GM12873 (cell line): ENCODE data around the gene AGO1.

Source experiments
- TF ChIP-seq, protein P1 (sequence below): IDR thresholded peaks from 2 replicates; pipeline ENCODE4 v1.5.1; 2012; ENCODE audit warnings: low read depth, mild to moderate bottlenecking, moderate library complexity, low read length, control low read depth; ENCODE audit not compliant: insufficient read depth; ENCODE audit errors: missing control alignments

AGO1 gene

DNA sequence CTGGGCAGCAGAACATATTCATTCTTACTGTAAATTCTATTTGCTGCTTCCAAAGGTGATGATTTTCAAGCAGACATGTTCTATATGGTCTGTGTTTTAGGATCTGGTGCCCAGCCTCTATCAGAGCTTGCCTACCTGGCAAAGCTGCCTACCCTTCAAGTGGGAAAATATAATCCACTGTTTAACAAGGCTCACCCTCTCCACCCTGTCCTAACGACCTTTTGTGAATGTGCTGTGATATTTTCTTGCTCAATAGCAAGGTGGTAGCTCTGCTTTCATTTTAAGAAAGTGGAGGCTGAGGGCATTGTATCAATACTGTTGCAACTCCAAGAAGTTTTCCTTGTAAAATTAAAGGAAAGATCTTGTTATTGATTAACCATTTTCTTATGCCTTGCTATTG, 26.0 kb upstream of the AGO1 start:
- TF ChIP-seq, protein P1, sequence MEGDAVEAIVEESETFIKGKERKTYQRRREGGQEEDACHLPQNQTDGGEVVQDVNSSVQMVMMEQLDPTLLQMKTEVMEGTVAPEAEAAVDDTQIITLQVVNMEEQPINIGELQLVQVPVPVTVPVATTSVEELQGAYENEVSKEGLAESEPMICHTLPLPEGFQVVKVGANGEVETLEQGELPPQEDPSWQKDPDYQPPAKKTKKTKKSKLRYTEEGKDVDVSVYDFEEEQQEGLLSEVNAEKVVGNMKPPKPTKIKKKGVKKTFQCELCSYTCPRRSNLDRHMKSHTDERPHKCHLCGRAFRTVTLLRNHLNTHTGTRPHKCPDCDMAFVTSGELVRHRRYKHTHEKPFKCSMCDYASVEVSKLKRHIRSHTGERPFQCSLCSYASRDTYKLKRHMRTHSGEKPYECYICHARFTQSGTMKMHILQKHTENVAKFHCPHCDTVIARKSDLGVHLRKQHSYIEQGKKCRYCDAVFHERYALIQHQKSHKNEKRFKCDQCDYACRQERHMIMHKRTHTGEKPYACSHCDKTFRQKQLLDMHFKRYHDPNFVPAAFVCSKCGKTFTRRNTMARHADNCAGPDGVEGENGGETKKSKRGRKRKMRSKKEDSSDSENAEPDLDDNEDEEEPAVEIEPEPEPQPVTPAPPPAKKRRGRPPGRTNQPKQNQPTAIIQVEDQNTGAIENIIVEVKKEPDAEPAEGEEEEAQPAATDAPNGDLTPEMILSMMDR, result no peak

DNA sequence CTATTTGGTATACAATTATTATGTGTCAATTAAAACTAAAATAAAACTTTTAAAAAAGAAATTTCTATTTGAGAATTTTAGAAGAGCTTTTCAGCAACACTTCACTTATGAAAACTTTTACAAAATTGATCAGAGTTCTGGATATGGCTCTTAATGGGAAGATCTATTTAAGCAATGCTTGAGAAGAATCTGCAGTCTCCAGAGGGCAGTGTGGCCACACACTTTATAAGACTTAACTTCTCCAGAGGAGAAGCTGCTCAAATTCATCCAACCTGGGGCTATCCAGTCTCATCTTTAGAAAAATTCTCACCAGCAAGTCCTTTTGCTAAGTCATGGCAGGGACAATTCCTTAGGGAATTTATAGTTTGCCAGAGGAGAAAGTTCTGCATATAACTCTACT, 25.2 kb upstream of the AGO1 start:
- TF ChIP-seq, protein P1, result peak; percentile 32

DNA sequence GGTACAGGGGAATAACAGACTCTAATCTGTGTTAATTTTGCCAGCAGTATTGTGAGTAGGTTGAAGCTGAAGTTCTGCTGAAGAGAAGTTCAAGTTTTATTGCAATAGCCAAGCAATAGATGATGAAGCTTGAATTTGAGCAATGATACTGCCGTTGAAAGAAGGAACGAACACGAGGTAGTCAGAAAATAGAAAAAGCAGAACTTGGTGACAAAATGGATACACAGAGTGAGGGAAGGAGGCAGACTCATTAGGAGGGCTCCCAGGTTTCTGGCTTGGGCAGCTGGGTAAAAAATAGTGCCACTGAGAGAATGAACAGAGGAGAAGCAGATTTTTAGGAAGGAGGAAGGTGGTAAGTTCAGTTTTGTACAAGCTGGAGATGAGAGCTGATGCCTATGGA, 22.3 kb upstream of the AGO1 start:
- TF ChIP-seq, protein P1, result no peak

DNA sequence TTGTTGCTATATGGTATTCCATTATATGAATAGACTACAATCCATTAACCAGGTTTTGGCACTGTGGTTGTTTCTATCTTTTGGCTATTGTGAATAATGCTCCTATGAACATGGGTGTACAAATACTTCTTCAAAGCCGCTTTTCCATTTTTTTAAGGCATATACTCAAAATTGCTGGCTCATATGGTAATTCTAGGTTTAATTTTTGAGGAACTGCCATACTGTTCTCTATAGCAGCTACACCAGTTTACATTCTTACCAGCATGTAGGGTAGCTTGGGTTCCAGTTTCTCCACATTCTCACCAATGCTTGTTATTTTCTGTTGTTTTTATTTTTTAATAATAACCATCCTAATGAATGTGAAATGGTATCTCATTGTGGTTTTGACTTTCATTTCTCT, 19.9 kb upstream of the AGO1 start:
- TF ChIP-seq, protein P1, result no peak

DNA sequence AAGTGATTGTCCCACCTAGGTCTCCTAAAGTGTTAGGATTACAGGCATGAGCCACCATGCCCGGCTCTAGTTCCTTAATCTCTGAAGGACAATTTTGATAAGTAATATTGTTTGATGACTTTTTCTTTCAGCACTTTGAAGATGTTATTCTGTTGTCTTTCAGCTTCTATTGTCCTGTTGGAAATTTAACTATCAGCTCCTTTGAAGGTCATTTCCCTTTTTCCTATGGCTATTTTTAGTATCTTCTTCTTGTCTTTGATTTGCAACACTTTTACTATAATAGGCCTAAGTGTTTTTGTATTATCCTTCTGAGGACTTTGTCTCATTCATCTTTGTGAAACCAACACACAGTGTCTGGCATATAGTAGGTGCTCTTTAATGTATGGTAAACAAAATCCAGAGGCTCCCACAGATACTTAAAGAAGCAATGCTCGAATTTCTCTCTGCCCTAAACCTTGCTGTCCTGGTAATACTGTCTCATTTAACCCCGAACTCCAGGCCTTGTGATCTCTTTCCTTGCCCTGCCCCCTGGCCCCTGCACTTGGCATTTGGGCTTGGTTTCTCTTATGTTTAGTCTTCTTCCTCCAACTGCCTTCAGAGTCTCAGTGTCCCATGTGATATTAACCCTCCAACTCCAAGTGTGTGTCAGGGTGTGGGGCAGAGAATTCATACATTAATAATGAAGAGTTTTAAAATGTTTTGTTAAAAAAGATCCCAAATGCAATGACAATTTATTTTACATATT, 19.0 kb upstream of the AGO1 start:
- TF ChIP-seq, protein P1, result no peak

DNA sequence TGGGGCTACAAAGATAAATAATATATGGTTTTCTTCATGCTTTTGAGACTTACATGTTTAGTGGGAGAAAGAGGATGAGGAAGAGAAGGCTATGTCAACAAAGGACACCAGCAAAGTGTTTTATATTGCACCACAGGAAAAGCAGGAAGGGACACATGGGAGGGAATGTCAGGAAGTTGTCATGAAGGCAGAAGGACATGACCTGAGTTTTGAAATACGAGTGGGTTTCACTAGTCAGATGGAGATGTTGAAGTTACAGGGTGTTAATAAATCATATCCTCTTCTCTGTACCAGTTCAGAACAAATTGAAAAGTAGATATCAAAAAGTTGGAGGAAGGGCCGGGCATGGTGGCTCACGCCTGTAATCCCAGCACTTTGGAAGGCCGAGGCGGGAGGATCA, 18.2 kb upstream of the AGO1 start:
- TF ChIP-seq, protein P1, result no peak

DNA sequence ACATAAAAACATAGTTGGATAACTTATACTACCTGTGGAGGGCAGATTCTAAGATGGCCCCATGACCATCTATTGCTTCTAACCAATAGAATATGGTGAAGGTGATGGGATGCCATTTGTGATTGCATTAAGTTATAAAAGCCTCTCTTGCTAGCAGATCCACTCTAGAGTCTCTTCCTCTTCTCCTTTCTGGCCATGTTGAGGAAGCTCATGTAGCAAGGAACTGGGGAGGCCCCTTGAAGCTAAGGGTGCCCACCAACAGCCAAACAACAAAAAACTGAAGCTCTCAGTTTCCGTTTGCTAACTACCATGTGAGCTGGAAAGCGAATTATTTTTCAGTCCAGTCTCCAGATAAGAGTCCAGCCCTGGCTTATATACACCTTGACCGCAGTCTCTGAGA, 16.0 kb upstream of the AGO1 start:
- TF ChIP-seq, protein P1, result no peak
